Renal cortex interstitium (tissue), 11 donors: Measurements from ENCODE around the gene EXOC6. TPM values are rescaled to one million over a fixed set of nuclear protein-coding genes. Genes with fewer than 3 reads are reported as not detected.
A peak's percentile ranks its signal among the peaks of the same experiment; 100 is the strongest.
"Not testable (repeated sequence)": the region's sequence is repeated elsewhere in the genome, so short reads cannot be mapped to it uniquely, and the experiment has no call there.

ENCODE experiments used
- DNase-seq, 11 donors: peaks; one replicate each; pipeline ENCODE4 v3.0.0-alpha.2; 2013; ENCODE audit warnings: low read depth in 9 of 11, low spot score in 4 of 11; ENCODE audit errors: extremely low read depth in 1 of 11
- polyA plus RNA-seq, 3 donors: library from polyadenylated mRNA; unstranded; fragments of 120-200 nt; gene quantifications; one replicate each; pipeline ENCODE4 v1.2.1, GENCODE V29; 2013; ENCODE audit not compliant: insufficient read length in 3 of 3

EXOC6 gene
- polyA plus RNA-seq, 3 donors, result 15.7 to 19.7 (median 16.2) TPM

- not testable (repeated sequence) for DNase-seq
Observed at GRCh38 chr10:92976278-92976677, 128.0 kb downstream of the EXOC6 start.

GRCh38 chr10:92989250-92989649, 140.9 kb downstream of the EXOC6 start:
- DNase-seq, result no peak

GRCh38 chr10:92990615-92991014, 142.3 kb downstream of the EXOC6 start:
- no peak for DNase-seq

- no peak for DNase-seq
Observed at GRCh38 chr10:92991513-92991912, 143.2 kb downstream of the EXOC6 start.

GRCh38 chr10:92993699-92994272, 145.5 kb downstream of the EXOC6 start:
- DNase-seq, result no peak

GRCh38 chr10:92995509-92995908, 147.2 kb downstream of the EXOC6 start:
- no peak for DNase-seq

GRCh38 chr10:92997620-92998019, 149.3 kb downstream of the EXOC6 start:
- DNase-seq, result no peak

- DNase-seq, result no peak
Observed at GRCh38 chr10:92999191-92999590, 150.9 kb downstream of the EXOC6 start.

GRCh38 chr10:93006435-93007039, 158.2 kb downstream of the EXOC6 start:
- DNase-seq, result peak; percentile 7 to 53 (median 38)

- DNase-seq, result no peak
Observed at GRCh38 chr10:93015722-93016121, 167.4 kb downstream of the EXOC6 start.

GRCh38 chr10:93023013-93023650, 174.8 kb downstream of the EXOC6 start:
- DNase-seq, result no peak

- DNase-seq, result no peak
Observed at GRCh38 chr10:93026072-93026471, 177.8 kb downstream of the EXOC6 start.

GRCh38 chr10:93027508-93027907, 179.2 kb downstream of the EXOC6 start:
- no peak for DNase-seq

- DNase-seq, result no peak
Observed at GRCh38 chr10:93028883-93029282, 180.6 kb downstream of the EXOC6 start.

GRCh38 chr10:93030409-93030808, 182.1 kb downstream of the EXOC6 start:
- DNase-seq, result no peak

- DNase-seq, result no peak
Observed at GRCh38 chr10:93032105-93032808, 183.9 kb downstream of the EXOC6 start.

- DNase-seq, result no peak
Observed at GRCh38 chr10:93032809-93033137, 184.5 kb downstream of the EXOC6 start.

GRCh38 chr10:93034426-93034825, 186.1 kb downstream of the EXOC6 start:
- DNase-seq, result no peak

GRCh38 chr10:93039110-93039509, 190.8 kb downstream of the EXOC6 start:
- no peak for DNase-seq

- DNase-seq, result no peak
Observed at GRCh38 chr10:93039721-93040120, 191.4 kb downstream of the EXOC6 start.
